Stomach (tissue), 4 donors: Measurements from ENCODE around the gene PMF1.

Experiments
- CTCF ChIP-seq, 7 experiments: fragments of 450-650 bp in 4 of 7; fragments of 200-600 bp in 3 of 7; sonication (generic) in 3 of 7; IDR thresholded peaks; one replicate each; pipeline ENCODE4 v1.5.1; 2016 to 2019; ENCODE audit warnings: antibody characterized with exemption in 7 of 7, control low read depth in 2 of 7, mild to moderate bottlenecking in 1 of 7
- POLR2AphosphoS5 ChIP-seq, 3 donors: sonication (generic); formaldehyde crosslinking; IDR thresholded peaks; one replicate each; pipeline ENCODE4 v1.6.1; 2016; ENCODE audit warnings: antibody characterized with exemption in 3 of 3

- no peak for TF ChIP-seq POLR2AphosphoS5 (IDR thresholded peaks at IDR 0.05)
- no peak for TF ChIP-seq CTCF (IDR thresholded peaks at IDR 0.05)
Observed at GRCh38 chr1:156214024-156214748, 1.4 kb downstream of the PMF1 start.
